GM13977 (cell line): ENCODE results near the gene PBX2.

Experiments
- DNase-seq: peaks from one replicate; pipeline ENCODE4 v3.0.0; 2012; ENCODE audit warnings: low spot score
- in situ Hi-C: fragments of 300-500 bp; cut with MboI; formaldehyde crosslinking; loops from one replicate; pipeline ENCODE4 v1.12.0; 2022; ENCODE audit warnings: low sequenced_read_pairs, low pct_unique_long_range_greater_than_20kb, mixed read lengths, inconsistent platforms; ENCODE audit not compliant: unreplicated experiment
- TF ChIP-seq, protein P1 (sequence below): IDR thresholded peaks from 2 replicates; pipeline ENCODE4 v1.5.1; 2012; ENCODE audit warnings: mild to moderate bottlenecking, control low read depth; ENCODE audit not compliant: insufficient read depth; ENCODE audit errors: extremely low read depth, missing control alignments

Gene PBX2

GRCh38 chr6:32164295-32164694, 25.7 kb downstream of the PBX2 start, which contains the start of gene EGFL8:
Gene EGFL8, plus strand, starts transcription at chr6:32164595. Its CDS starts 1,571 bp downstream, at chr6:32166166.
- DNase-seq = no peak
- in situ Hi-C loops = no loop called here

DNA sequence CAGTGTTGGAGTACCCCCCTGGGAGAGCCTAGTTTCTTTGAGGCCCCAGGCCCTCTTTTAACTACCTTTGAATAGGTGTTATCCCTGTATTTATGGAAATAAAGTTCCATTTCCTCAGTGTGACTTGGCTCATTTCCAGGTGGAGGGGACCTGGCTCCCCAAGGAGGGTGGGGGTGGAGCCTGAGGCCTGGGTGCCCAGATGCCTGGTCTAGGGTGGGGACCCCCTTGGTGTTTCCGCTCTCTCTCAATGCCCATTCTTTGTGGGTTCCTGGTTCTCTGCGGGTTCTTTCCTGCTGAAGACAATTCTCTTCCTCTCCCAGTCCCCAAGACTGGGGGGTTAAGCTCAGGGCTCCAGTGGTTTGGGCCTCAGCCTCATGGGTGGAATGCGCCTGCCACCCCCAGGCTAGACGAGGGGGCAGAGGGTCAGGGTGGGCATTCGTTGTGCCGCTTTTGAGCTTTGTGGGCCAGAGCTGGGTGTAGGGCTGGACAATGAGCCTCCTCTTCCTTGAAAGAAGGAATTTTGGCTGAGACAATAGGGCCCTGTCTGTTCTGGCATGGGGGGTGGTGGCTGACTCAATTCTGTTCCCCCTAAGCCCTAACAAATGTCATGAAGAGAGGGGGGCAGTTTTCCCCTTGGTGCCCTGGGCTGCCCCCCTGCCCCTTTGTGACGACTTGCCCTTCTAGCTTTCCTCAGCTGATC, 26.3 kb downstream of the PBX2 start:
- TF ChIP-seq, protein P1, sequence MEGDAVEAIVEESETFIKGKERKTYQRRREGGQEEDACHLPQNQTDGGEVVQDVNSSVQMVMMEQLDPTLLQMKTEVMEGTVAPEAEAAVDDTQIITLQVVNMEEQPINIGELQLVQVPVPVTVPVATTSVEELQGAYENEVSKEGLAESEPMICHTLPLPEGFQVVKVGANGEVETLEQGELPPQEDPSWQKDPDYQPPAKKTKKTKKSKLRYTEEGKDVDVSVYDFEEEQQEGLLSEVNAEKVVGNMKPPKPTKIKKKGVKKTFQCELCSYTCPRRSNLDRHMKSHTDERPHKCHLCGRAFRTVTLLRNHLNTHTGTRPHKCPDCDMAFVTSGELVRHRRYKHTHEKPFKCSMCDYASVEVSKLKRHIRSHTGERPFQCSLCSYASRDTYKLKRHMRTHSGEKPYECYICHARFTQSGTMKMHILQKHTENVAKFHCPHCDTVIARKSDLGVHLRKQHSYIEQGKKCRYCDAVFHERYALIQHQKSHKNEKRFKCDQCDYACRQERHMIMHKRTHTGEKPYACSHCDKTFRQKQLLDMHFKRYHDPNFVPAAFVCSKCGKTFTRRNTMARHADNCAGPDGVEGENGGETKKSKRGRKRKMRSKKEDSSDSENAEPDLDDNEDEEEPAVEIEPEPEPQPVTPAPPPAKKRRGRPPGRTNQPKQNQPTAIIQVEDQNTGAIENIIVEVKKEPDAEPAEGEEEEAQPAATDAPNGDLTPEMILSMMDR = no peak
- no peak for DNase-seq
- in situ Hi-C loops = no loop called here

More at GRCh38 chr6:32164295-32164694, 25.7 kb downstream of the PBX2 start, which contains the start of gene EGFL8:
- TF ChIP-seq, protein P1 = no peak

DNA sequence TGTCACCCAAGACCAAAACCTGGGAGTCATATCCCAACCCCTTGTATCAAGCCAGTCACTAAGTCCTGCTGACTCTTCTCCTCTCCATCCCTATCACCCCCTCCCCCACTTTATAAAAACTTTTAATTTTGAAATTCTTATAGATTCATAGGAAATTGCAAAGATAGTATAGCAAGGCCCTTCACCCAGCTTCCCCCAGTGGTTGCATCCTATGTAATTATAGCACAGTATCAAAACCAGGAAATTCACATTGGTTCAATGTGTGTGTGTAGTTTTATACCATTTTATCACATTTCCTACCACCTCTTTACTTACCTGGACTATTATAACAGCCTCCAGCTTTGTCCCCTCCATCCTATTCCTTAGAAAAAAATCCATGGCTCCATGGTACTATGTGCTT, 31.9 kb downstream of the PBX2 start:
- TF ChIP-seq, protein P1 = no peak
- no peak for DNase-seq
- in situ Hi-C loops = no loop called here

DNA sequence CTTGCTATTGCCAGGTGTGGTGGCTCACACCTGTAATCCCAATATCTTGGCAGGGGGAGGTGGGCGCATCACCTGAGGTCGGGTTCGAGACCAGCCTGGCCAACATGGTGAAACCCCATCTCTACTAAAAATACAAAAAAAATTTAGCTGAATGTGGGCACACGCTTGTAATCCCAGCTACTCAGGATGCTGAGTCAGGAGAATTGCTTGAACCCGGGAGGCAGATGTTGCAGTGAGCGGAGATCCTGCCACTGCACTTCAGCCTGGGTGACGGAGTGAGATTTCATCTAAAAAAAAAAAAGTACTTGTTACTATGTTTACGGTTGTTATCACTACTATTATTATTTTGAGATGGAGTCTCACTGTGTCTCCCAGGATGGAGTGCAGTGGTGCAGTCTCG, 33.1 kb downstream of the PBX2 start:
- DNase-seq = no peak
- in situ Hi-C loops = no loop called here
- TF ChIP-seq, protein P1 = no peak

DNA sequence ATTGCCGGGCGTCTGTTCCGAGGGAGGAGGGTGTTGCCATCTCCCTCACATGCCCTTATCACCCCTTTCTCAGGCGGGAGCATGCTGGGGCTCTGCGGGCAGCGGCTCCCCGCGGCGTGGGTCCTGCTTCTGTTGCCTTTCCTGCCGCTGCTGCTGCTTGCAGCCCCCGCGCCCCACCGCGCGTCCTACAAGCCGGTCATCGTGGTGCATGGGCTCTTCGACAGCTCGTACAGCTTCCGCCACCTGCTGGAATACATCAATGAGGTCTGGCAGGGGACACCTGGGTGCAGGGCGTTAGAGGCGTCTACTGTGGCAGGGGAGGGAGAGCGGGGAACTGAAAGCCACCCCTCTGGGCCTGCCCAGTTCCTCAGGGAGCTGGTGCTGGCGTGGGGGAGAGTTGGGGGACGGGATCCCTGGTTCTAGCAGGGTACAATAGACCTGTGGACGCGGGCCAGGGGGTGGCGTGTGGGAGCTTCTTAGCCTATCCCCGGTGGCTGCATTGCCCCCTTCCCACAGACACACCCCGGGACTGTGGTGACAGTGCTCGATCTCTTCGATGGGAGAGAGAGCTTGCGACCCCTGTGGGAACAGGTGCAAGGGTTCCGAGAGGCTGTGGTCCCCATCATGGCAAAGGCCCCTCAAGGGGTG, 35.4 kb downstream of the PBX2 start:
- in situ Hi-C loops = no loop called here
- TF ChIP-seq, protein P1 = peak; percentile 68
- peak; percentile 88 for DNase-seq

- TF ChIP-seq, protein P1 = no peak
These were observed 36.2 kb downstream of the PBX2 start, which contains the start of gene PPT2 for GRCh38 chr6:32153564-32154513. Gene PPT2, plus strand, starts transcription at chr6:32154141. Its CDS starts 454 bp downstream, at chr6:32154595.

More at GRCh38 chr6:32153564-32154513, 36.2 kb downstream of the PBX2 start, which contains the start of gene PPT2:
- peak; percentile 66 for DNase-seq
- in situ Hi-C loops = no loop called here
